Endothelial cell (in vitro differentiated cells): ENCODE results near the gene REXO1. TPM values are rescaled to one million over a fixed set of nuclear protein-coding genes. Genes with fewer than 3 reads are reported as not detected.
A peak's percentile ranks its signal among the peaks of the same experiment; 100 is the strongest.

Source experiments
- DNase-seq: peaks from one replicate; pipeline ENCODE4 v3.0.0; 2021; ENCODE audit warnings: low spot score
- H3K27ac Mint-ChIP-seq: one replicate; pipeline ENCODE4 v1.8.0; 2021; ENCODE audit warnings: mixed read lengths, inconsistent platforms; ENCODE audit not compliant: unreplicated experiment
- H3K27me3 Mint-ChIP-seq: one replicate; pipeline ENCODE4 v1.8.0; 2021; ENCODE audit warnings: mild to moderate bottlenecking, moderate library complexity, mixed read lengths, inconsistent platforms; ENCODE audit not compliant: unreplicated experiment
- H3K36me3 Mint-ChIP-seq: one replicate; pipeline ENCODE4 v1.8.0; 2021; ENCODE audit warnings: mild to moderate bottlenecking, low read depth, mixed read lengths, inconsistent platforms; ENCODE audit not compliant: unreplicated experiment
- H3K4me1 Mint-ChIP-seq: one replicate; pipeline ENCODE4 v1.8.0; 2021; ENCODE audit warnings: mild to moderate bottlenecking, mixed read lengths, inconsistent platforms; ENCODE audit not compliant: unreplicated experiment
- H3K4me3 Mint-ChIP-seq: one replicate; pipeline ENCODE4 v1.8.0; 2021; ENCODE audit warnings: mild to moderate bottlenecking, mixed read lengths, inconsistent platforms; ENCODE audit not compliant: unreplicated experiment
- H3K9me3 Mint-ChIP-seq: one replicate; pipeline ENCODE4 v1.8.0; 2021; ENCODE audit warnings: mixed read lengths, inconsistent platforms; ENCODE audit not compliant: unreplicated experiment
- CTCF ChIP-seq: fragments of 200-600 bp; sonication (generic); IDR thresholded peaks from one replicate; pipeline ENCODE4 v1.5.0; 2021; ENCODE audit warnings: antibody characterized with exemption; ENCODE audit not compliant: unreplicated experiment
- total RNA-seq: library from RNA; stranded (reverse); fragmentation: NEBNext Ultra II Directional; extraction: Animal tissue kit (Norgen Biotek cat#: 25700); gene quantifications from one replicate; pipeline ENCODE4 v1.2.1, GENCODE V29; 2021; ENCODE audit not compliant: unreplicated experiment

The REXO1 gene
- total RNA-seq, 1 donor from 2014 or later: 48.1 TPM

- Mint-ChIP-seq H3K9me3 (no peaks in the 10 kb centered on the region), H3K4me3 (no peak overlapping the region), H3K36me3 (peaks cover 18% of the 10 kb centered on the region), H3K27me3 (peaks cover 40% of the 10 kb centered on the region), H3K4me1 (peaks cover 14% of the 10 kb centered on the region), H3K27ac (no peak overlapping the region)
- TF ChIP-seq CTCF: no peak
- no peak for DNase-seq
These were observed 1.7 kb upstream of the REXO1 start for GRCh38 chr19:1849886-1850398.

DNA sequence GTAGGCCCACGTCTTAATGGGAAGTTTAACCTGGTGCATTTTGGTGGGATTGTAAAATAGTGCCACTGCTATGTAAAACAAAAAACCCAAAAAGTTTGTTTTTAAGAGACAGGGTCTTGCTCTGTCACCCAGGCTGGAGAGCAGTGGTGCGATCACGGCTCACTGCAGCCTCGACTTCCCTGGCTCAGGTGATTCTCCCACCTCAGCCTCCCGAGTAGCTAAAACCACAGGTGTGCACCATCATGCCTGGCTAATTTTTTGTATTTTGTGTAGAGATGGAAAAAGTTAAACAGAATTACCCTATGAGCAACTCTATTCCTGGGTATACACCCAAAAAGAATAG, 820 bp upstream of the REXO1 start:
- peaks cover 18% of the 10 kb centered on the region for H3K36me3 Mint-ChIP-seq
- no peak for DNase-seq
- H3K9me3 Mint-ChIP-seq: no peaks in the 10 kb centered on the region
- peaks cover 40% of the 10 kb centered on the region for H3K27me3 Mint-ChIP-seq
- peaks cover 14% of the 10 kb centered on the region for H3K4me1 Mint-ChIP-seq
- TF ChIP-seq CTCF: no peak
- H3K4me3 Mint-ChIP-seq: peak overlapping the region; percentile 90
- H3K27ac Mint-ChIP-seq: no peak overlapping the region

DNA sequence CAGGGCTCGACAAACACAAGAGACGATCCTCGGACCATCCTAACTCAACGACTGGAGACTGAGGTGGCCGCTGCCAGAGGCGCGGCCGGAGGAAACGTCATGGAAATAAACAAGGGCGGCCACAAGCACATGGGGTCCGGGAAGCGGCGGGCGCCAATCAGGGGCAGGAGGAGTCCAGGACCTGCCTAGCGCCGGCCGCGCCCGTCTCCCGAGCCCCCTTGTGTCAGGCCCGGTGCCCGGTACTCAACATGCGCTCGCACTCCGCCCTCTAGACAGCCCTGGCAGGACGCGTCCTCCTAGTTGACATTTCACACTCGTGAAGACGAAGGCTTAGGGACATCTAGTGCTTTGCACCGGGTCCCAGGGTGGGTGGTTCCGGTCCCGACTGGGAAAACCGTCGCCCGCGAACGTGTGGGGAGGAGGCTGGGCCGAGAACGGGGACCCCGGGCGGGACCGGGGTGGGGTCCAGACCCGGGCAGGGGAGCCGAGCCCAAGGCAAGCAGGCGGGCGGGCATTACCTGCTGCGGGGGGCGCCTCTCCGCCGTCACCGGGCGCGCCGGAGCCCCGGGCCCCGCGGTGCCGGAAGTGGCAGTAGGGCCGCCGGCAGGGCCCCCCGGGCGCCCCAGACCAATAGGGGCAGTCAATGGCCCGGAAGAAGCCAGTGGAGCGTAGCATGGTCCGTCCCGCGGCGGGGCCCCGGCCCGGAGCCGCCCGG, 442 bp downstream of the REXO1 start:
- Mint-ChIP-seq H3K36me3 (peaks cover 18% of the 10 kb centered on the region), H3K27me3 (peaks cover 39% of the 10 kb centered on the region), H3K4me1 (peaks cover 14% of the 10 kb centered on the region), H3K27ac (peak overlapping the region; percentile 99), H3K9me3 (no peaks in the 10 kb centered on the region), H3K4me3 (peak overlapping the region; percentile 97)
- TF ChIP-seq CTCF: no peak
- DNase-seq: peak; percentile 71

DNA sequence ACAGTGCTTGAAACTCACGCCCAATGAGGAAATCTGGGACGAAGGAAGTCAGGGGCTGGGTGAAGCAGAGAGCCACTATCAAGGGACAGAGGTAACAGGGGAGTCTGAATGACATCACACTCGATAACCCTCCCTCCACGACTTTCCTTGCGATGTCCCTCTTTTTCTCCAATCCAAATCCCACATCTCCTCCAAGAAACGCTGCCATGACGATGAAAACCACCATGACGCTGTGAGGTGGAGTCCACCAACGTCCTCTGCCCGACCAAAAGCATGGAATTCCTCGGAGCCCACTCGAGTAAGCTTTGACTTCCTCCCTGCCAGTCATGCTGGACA, 967 bp downstream of the REXO1 start:
- no peak for TF ChIP-seq CTCF
- Mint-ChIP-seq H3K9me3 (no peaks in the 10 kb centered on the region), H3K27ac (peak overlapping the region; percentile 99), H3K27me3 (peaks cover 40% of the 10 kb centered on the region), H3K36me3 (peaks cover 18% of the 10 kb centered on the region), H3K4me3 (peak overlapping the region; percentile 97), H3K4me1 (peaks cover 15% of the 10 kb centered on the region)
- no peak for DNase-seq

GRCh38 chr19:1846517-1847204, 1.6 kb downstream of the REXO1 start:
- no peaks in the 10 kb centered on the region for H3K9me3 Mint-ChIP-seq
- H3K4me3 Mint-ChIP-seq: peak overlapping the region; percentile 97
- peaks cover 18% of the 10 kb centered on the region for H3K36me3 Mint-ChIP-seq
- no peak for DNase-seq
- H3K27me3 Mint-ChIP-seq: peaks cover 44% of the 10 kb centered on the region
- no peak for TF ChIP-seq CTCF
- peaks cover 17% of the 10 kb centered on the region for H3K4me1 Mint-ChIP-seq
- peak overlapping the region; percentile 99 for H3K27ac Mint-ChIP-seq
